Ishikawa (cell line): Measurements from ENCODE around the gene SLC6A3.

Experiments
- FOXM1 ChIP-seq: IDR thresholded peaks from 2 replicates; pipeline ENCODE4 v1.6.1; 2012; ENCODE audit warnings: low read depth, borderline replicate concordance
- TAF1 ChIP-seq: IDR thresholded peaks from 2 replicates; pipeline ENCODE4 v1.6.1; 2012; ENCODE audit warnings: low read depth, mild to moderate bottlenecking

DNA sequence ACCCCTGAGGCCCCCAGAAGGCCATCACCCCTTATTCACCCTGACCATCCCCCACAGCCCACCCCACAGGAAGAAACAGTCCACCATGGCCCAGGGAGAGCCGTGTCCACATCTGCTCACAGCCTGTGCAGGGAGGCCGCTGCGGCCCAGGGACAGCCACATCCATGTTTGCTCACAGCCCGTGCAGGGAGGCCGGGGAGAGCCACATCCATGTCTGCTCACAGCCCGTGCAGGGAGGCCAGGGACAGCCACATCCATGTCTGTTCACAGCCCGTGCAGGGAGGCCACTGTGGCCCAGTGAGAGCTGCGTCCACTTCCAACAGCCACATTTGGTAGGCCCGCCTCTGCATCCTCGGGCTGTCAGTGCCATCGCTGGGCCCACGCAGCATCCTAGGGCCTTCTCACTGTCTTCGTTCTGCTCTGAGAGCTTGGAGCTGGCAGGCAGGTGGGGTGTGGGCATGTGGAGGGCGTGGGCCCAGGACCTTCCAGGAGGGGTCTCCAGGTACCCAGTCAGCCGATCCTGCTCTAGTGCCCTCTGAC lies 40.4 kb upstream of the SLC6A3 start:
- TF ChIP-seq FOXM1 (no peak), TAF1 (no peak)
